ENCODE measurements around the gene NFATC4. TPM values are rescaled to one million over a fixed set of nuclear protein-coding genes. Genes with fewer than 3 reads are reported as not detected.

The NFATC4 gene
- total and polyA plus RNA-seq, 2 experiments from 2014 or later = 20.9 to 26.6 TPM

DNA sequence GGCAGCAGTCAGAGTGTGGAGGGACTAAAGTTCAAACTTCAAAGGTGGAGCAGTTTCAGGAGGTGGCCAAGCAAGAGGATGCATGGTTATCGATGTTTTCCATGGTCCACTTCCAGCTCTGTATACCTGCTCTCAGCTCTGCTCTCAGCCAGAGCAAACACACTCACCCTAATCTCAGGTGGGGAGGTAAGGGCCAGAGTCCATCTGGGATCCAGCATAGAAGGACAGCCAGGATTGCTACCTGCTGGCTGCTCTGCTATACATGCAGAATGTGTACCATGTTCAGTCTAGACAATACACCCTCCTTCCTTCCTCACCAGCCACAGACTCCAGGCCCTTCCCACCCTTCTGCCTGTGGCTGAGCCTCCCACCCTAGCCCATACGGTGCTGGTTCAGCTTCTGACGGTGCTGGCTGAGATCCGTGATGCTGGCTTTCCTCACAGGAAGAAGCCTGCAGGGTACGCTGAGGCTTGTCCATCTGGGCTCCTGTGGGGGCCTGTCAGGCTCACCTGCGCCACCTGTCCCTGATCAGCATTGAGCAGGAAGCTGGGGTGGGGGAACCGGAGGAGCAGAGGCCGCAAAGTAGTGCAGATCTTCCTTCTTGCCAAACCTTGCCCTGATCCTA lies 59.0 kb downstream of the NFATC4 start:
- peak; percentile 8 for ATAC-seq
- peak; percentile 74 for DNase-seq (ENCODE audit: low spot score)

DNA sequence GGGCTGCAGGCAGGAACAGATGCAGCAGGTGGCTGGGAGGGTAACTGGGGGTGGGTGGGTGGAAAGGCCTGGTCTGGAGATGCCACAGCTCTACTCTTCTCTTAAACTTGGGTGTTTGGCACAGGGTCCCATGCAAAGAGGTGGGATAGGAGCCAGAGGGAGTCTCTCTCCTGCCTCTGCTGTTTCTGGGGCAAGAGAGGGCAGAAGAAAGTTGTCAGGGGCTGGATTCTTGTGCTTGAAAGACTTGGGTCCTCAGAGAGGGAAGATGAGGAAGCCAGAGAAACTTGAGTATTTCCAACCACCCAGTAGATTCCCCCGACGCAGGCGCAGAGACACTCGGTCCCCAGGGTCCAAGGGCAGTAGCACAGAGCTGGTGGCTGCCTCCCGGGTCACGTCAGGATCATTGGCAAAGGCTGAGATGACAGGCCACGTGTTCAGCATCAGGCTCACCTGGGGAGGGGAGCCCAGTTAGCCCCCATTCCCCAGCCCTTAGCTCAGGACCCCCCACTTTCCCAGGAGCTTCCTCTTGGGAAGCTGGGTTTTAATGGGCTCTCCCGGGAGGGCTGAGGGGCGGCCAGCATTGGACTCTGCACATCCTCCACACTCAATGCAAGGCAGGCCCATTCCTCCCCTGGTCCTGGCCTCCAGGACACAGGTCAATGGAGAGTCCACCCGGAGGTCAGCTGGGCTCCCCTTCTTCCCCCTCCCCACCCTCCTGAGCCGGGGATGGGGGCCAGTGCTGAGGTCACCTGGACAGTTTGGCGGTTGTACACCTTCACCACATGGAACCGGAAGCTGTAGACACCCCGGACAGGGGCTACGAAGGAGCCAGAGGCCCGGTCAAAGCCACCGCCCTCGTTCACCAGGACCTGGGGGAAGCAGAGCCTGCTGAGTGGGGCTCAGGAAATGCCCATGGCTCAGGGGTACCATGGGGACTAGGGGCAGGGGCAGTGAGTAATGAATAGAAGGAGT lies 59.8 kb downstream of the NFATC4 start:
- Histone ChIP-seq H3K79me2 (replicated peaks; ENCODE audit: insufficient read depth) (no peaks in the 10 kb centered on the region), H3K27ac (ENCODE audit: low read depth) (no peak overlapping the region), H3K4me2 (no peak overlapping the region), H2AFZ (no peak overlapping the region), H3K9me2 (ENCODE audit: insufficient read depth) (no peaks in the 10 kb centered on the region), H3K4me3 (no peak overlapping the region), H3K27me3 (ENCODE audit: insufficient read depth) (peaks cover 31% of the 10 kb centered on the region), H3F3A (replicated peaks; ENCODE audit: low read depth) (peaks cover 11% of the 10 kb centered on the region), H3K36me3 (ENCODE audit: insufficient read depth) (no peaks in the 10 kb centered on the region), H3K4me1 (ENCODE audit: insufficient read depth) (peaks cover 19% of the 10 kb centered on the region), H4K20me1 (replicated peaks; ENCODE audit: insufficient read depth) (no peaks in the 10 kb centered on the region)
- DNase-seq (ENCODE audit: low spot score) = no peak
- no peak for ATAC-seq
- no peak overlapping the region for H3K27ac Mint-ChIP-seq
- peaks cover 18% of the 10 kb centered on the region for H3K27me3 Mint-ChIP-seq (ENCODE audit: insufficient read depth, low read depth, poor library complexity)
- peaks cover 25% of the 10 kb centered on the region for H3K4me1 Mint-ChIP-seq
- H3K9me3 Mint-ChIP-seq = no peaks in the 10 kb centered on the region
- no peak overlapping the region; the same call in 2 of the 3 replicates for H3K4me3 Mint-ChIP-seq
- peaks cover under 1% of the 10 kb centered on the region; the same call in 2 of the 3 replicates for H3K36me3 Mint-ChIP-seq (ENCODE audit: low read depth)
- TF ChIP-seq ETS1 (IDR thresholded peaks at IDR 0.05) (no peak), CTCF (conservative IDR thresholded peaks at IDR 0.05; ENCODE audit: low read depth in 2 of 2) (no peak), NANOG (IDR thresholded peaks at IDR 0.05; ENCODE audit: borderline replicate concordance) (no peak), REST (IDR thresholded peaks at IDR 0.05; ENCODE audit: unreplicated experiment) (no peak), STAT1 (IDR thresholded peaks at IDR 0.05; ENCODE audit: unreplicated experiment) (no peak), CREB1 (CRISPR knock-in tag; IDR thresholded peaks at IDR 0.05; ENCODE audit: low read depth) (no peak), EZH2 (IDR thresholded peaks at IDR 0.05; ENCODE audit: low read depth, unreplicated experiment) (no peak), EZH2phosphoT487 (IDR thresholded peaks at IDR 0.05; ENCODE audit: unreplicated experiment) (no peak)

More for the DNA sequence above, 59.0 kb downstream of the NFATC4 start:
- Histone ChIP-seq H3F3A (replicated peaks; ENCODE audit: low read depth) (peaks cover 11% of the 10 kb centered on the region), H3K4me1 (ENCODE audit: insufficient read depth) (peaks cover 19% of the 10 kb centered on the region), H3K27me3 (ENCODE audit: insufficient read depth) (peaks cover 39% of the 10 kb centered on the region), H3K36me3 (ENCODE audit: insufficient read depth) (no peaks in the 10 kb centered on the region), H2AFZ (peak overlapping the region; percentile 67; the same call in 1 of the 2 replicates), H3K4me2 (peak overlapping the region; percentile 45; the same call in 1 of the 2 replicates), H4K20me1 (replicated peaks; ENCODE audit: insufficient read depth) (no peaks in the 10 kb centered on the region), H3K4me3 (no peak overlapping the region), H3K9me2 (ENCODE audit: insufficient read depth) (no peaks in the 10 kb centered on the region), H3K27ac (ENCODE audit: low read depth) (no peak overlapping the region), H3K79me2 (replicated peaks; ENCODE audit: insufficient read depth) (no peaks in the 10 kb centered on the region)
- Mint-ChIP-seq H3K4me1 (peaks cover 25% of the 10 kb centered on the region), H3K4me3 (no peak overlapping the region; the same call in 2 of the 3 replicates), H3K36me3 (ENCODE audit: low read depth) (no peaks in the 10 kb centered on the region; the same call in 1 of the 3 replicates), H3K9me3 (no peaks in the 10 kb centered on the region), H3K27me3 (ENCODE audit: insufficient read depth, low read depth, poor library complexity) (peaks cover 18% of the 10 kb centered on the region), H3K27ac (no peak overlapping the region)
- TF ChIP-seq CTCF (conservative IDR thresholded peaks at IDR 0.05; ENCODE audit: low read depth in 2 of 2) (peak in 1 of 2 experiments; percentile 60; a peak in 2 of 4 replicates), NANOG (IDR thresholded peaks at IDR 0.05; ENCODE audit: borderline replicate concordance) (no peak)

Measured in GM23338 (cell line).